ENCODE data around the gene ZFP1.

The ZFP1 gene

DNA sequence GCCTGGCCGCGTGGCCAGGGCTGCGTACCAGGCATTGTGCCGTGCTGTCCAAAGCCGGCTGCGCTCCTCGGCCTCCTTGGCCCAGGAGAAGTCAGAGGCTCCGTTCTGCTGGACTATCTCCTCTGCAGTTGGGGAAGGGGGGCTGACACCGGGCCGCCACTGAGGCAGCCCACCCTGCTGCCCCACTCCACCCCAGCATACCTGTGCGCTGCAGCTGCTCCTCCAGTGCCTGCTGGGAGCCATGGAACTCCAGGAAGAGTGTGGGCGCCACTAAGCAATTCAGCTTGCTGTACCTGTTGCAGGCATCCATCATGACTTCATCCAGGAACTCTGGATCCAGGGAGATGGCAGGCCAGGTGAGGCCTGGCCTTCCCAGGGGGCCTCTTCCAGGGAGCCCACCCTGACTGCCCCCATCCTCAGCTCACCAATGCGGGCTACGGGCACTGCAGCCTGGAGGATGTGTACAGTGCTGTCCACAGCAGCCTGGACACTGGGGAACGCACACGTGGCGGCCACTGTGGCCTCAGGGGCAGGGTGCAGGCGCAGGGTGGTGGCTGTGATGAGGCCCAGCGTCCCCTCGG lies 34.7 kb upstream of the ZFP1 start:
- no peak for DNase-seq
- Histone ChIP-seq H3K27ac (ENCODE audit: insufficient read depth, low read length, poor library complexity, severe bottlenecking) (no peak overlapping the region), H3K4me1 (ENCODE audit: control insufficient read depth, insufficient read depth, low read length, poor library complexity, severe bottlenecking) (peaks cover 28% of the 10 kb centered on the region), H3K9me3 (ENCODE audit: control insufficient read depth, low read length) (no peaks in the 10 kb centered on the region), H3K4me3 (ENCODE audit: insufficient read depth, low read depth, low read length, poor library complexity, severe bottlenecking) (no peak overlapping the region), H3K36me3 (ENCODE audit: control insufficient read depth, insufficient read depth, low read length) (no peaks in the 10 kb centered on the region), H3K27me3 (replicated peaks; ENCODE audit: control insufficient read depth, insufficient read depth, low read length, poor library complexity, severe bottlenecking) (no peaks in the 10 kb centered on the region)

DNA sequence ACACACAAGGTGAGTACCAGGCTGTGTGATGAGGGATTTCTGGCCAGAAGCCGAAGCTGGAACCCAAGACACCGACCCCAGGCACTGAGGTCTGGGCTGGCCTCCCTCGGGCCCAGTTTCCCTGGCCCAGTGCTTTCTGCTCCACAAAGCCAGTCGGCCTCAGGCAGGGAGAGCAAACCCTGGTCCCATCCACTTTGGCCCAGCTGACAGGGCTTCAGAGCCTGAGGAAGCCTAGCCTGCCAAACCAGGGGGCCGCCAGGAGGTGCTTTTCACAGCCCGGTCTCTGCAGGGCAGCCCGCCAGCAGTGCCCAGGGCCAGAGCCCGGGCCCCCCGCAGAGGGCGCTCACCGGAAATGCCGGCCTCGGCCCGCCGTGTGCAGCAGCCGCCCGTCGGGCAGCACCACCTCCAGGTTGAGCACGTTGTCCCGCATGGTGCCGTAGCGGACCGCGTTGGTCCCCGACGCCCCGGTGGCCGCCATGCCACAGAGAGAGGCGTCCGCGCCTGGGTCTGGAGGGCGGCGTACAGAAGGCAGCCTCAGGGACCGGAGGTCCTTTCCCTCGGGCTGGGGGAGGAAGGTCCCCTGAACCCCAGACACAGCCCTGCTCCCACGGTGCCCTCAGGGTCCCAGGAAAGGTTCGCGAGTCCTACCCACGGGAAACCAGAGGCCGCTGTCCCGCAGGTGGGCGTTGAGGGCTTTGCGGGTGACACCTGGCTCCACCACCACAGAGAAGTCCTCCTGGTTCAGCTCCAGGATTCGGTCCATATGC lies 34.0 kb upstream of the ZFP1 start:
- peaks cover 20% of the 10 kb centered on the region for H3K4me1 ChIP-seq (ENCODE audit: control insufficient read depth, insufficient read depth, low read length, poor library complexity, severe bottlenecking)
- H3K9me3 ChIP-seq (ENCODE audit: control insufficient read depth, low read length) = no peaks in the 10 kb centered on the region
- no peak for DNase-seq
- H3K4me3 ChIP-seq (ENCODE audit: insufficient read depth, low read depth, low read length, poor library complexity, severe bottlenecking) = no peak overlapping the region
- no peak overlapping the region for H3K27ac ChIP-seq (ENCODE audit: insufficient read depth, low read length, poor library complexity, severe bottlenecking)
- no peaks in the 10 kb centered on the region for H3K27me3 ChIP-seq (replicated peaks; ENCODE audit: control insufficient read depth, insufficient read depth, low read length, poor library complexity, severe bottlenecking)
- no peaks in the 10 kb centered on the region for H3K36me3 ChIP-seq (ENCODE audit: control insufficient read depth, insufficient read depth, low read length)

DNA sequence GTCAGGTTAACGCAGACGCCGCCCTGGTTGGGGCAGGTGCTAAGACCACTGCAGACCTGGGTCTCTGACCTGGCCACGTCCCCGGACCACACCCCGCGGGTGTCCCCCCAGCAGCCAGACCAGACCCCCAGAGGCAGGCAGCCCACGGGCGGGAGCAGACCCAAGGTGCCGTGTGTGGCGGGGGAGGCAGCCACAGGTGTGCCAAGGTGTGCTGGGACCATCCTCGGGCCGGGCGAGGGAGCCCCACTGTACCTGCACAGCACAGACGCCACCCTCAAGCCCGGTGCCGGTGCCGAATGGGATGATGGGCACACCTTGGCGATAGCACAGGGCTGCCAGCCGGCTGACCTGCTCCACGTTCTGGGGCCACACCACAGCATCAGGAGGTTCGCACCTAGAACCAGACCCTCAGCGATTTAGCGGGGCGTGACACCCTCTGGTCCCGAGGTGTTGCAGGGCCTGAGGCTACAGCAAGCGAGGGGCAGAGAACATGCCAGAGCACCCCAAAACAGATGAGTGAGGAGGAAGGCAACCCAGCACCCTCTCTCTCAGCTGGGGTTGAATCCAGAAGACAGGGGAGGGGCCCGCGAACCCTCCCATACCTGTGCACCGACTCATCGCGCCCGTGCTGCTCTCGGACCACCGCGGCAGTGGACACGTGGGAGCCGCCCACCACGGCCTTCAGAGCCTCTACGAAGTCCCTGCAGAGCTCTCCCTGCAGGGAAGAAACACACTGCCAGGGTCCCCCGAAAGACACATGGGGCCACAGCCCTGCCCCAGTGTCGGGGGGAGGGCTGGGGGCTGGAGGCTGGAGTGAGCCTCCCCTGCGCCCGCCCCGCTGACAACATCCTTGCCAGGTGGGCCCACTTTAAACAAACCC lies 33.1 kb upstream of the ZFP1 start:
- peaks cover 12% of the 10 kb centered on the region for H3K4me1 ChIP-seq (ENCODE audit: control insufficient read depth, insufficient read depth, low read length, poor library complexity, severe bottlenecking)
- no peaks in the 10 kb centered on the region for H3K36me3 ChIP-seq (ENCODE audit: control insufficient read depth, insufficient read depth, low read length)
- H3K27ac ChIP-seq (ENCODE audit: insufficient read depth, low read length, poor library complexity, severe bottlenecking) = no peak overlapping the region
- H3K4me3 ChIP-seq (ENCODE audit: insufficient read depth, low read depth, low read length, poor library complexity, severe bottlenecking) = no peak overlapping the region
- no peaks in the 10 kb centered on the region for H3K9me3 ChIP-seq (ENCODE audit: control insufficient read depth, low read length)
- DNase-seq = no peak
- no peaks in the 10 kb centered on the region for H3K27me3 ChIP-seq (replicated peaks; ENCODE audit: control insufficient read depth, insufficient read depth, low read length, poor library complexity, severe bottlenecking)

DNA sequence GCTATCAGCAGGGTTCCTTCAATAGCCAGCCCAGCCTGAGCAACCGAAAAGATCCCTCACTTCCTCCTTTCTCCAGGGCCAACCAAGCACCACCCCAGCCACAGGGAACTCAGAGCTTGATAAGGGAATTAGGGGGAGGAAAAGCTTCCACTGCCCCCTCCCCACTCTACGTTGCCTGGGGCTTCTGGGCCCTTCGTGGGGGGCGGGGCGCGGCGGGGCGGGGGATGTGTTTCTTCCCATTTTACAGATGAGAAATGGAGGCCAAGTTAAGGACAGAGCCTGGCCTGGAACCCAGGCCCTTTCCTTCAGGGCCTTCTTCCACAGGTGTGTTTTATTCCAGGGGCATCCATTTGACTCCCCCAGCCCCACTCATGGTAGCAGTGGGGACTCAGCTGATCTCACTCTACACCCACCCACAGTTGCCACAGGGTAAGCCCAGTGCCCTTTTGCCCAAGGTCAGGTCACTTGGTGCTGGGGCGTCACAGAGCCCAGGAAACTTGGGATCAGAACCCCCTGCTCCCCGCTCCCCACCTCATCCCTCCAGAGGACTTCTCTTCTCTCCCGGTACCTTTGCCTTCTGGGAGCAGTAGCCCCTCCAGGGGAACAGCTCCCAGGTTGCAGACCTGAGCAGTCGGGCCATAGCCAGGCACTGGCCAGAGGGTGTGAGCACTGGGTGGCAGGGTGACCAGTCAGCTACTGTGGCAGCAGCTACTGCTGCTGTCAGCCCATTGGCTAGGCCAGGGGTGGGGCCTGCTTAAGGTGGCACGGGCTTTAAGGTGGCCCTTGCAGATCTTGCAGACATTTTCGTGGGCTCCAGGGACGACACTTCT lies 32.0 kb upstream of the ZFP1 start, which contains the start of gene LDHD:
LDHD (minus strand) TSS at position 700 of the 830 bp plus-strand sequence; CDS start at position 640, 60 bp downstream.
- no peaks in the 10 kb centered on the region for H3K36me3 ChIP-seq (ENCODE audit: control insufficient read depth, insufficient read depth, low read length)
- DNase-seq = no peak
- no peak within 1 kb of the TSS for H3K4me3 ChIP-seq (ENCODE audit: insufficient read depth, low read depth, low read length, poor library complexity, severe bottlenecking)
- H3K27me3 ChIP-seq (replicated peaks; ENCODE audit: control insufficient read depth, insufficient read depth, low read length, poor library complexity, severe bottlenecking) = no peaks in the 10 kb centered on the region
- H3K27ac ChIP-seq (ENCODE audit: insufficient read depth, low read length, poor library complexity, severe bottlenecking) = no peak within 1 kb of the TSS
- peaks cover 1% of the 10 kb centered on the region for H3K4me1 ChIP-seq (ENCODE audit: control insufficient read depth, insufficient read depth, low read length, poor library complexity, severe bottlenecking)
- no peaks in the 10 kb centered on the region for H3K9me3 ChIP-seq (ENCODE audit: control insufficient read depth, low read length)

DNA sequence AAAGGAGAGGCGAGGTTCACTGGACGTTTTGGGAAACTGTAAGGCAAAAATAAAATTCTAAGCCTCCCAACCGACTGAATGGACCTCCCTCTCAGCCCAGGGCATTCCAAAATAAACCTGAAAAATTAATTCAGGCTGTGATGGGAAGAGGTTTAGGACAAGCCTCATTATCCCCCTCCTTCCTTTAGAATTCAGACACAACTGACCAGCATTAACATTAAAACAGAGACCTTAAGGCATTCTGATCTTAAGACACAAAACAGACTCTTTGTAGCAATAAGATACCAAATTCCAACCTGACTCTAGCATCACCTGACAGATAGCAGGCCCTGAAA lies 31.4 kb upstream of the ZFP1 start:
- Histone ChIP-seq H3K4me3 (ENCODE audit: insufficient read depth, low read depth, low read length, poor library complexity, severe bottlenecking) (no peak overlapping the region), H3K27ac (ENCODE audit: insufficient read depth, low read length, poor library complexity, severe bottlenecking) (no peak overlapping the region), H3K4me1 (ENCODE audit: control insufficient read depth, insufficient read depth, low read length, poor library complexity, severe bottlenecking) (no peaks in the 10 kb centered on the region), H3K27me3 (replicated peaks; ENCODE audit: control insufficient read depth, insufficient read depth, low read length, poor library complexity, severe bottlenecking) (no peaks in the 10 kb centered on the region), H3K36me3 (ENCODE audit: control insufficient read depth, insufficient read depth, low read length) (no peaks in the 10 kb centered on the region), H3K9me3 (ENCODE audit: control insufficient read depth, low read length) (peaks cover 3% of the 10 kb centered on the region)
- DNase-seq = no peak

DNA sequence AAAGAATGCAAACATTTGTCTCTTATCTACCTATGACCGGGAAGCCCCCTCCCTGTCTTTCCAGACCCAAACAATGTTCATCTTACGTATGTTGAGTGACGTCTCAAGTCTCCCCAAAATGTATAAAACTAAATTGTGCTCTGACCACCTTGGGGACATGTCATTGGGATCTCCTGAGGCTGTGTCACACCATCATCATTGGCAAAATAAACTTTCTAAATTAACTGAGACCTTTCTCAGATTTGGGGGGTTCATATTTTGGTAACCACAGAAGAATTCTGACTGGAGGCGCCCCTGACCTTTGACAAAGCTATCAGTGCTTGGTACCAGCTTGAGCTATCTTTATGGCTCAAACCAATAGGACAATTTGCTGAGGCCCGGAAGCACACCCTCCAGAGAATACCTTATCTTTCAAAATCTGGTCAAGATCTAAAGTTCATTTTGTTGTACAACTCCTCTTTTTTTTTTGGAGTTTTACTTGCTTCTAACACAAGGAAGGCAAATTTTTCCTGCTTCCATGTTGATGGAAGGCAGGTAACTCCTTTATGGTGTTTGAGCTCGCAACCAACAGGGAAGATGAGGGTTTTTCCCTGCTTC lies 29.3 kb upstream of the ZFP1 start:
- Histone ChIP-seq H3K4me1 (ENCODE audit: control insufficient read depth, insufficient read depth, low read length, poor library complexity, severe bottlenecking) (no peaks in the 10 kb centered on the region), H3K4me3 (ENCODE audit: insufficient read depth, low read depth, low read length, poor library complexity, severe bottlenecking) (no peak overlapping the region), H3K9me3 (ENCODE audit: control insufficient read depth, low read length) (peaks cover 7% of the 10 kb centered on the region), H3K27me3 (replicated peaks; ENCODE audit: control insufficient read depth, insufficient read depth, low read length, poor library complexity, severe bottlenecking) (no peaks in the 10 kb centered on the region), H3K27ac (ENCODE audit: insufficient read depth, low read length, poor library complexity, severe bottlenecking) (no peak overlapping the region), H3K36me3 (ENCODE audit: control insufficient read depth, insufficient read depth, low read length) (no peaks in the 10 kb centered on the region)
- DNase-seq = no peak

DNA sequence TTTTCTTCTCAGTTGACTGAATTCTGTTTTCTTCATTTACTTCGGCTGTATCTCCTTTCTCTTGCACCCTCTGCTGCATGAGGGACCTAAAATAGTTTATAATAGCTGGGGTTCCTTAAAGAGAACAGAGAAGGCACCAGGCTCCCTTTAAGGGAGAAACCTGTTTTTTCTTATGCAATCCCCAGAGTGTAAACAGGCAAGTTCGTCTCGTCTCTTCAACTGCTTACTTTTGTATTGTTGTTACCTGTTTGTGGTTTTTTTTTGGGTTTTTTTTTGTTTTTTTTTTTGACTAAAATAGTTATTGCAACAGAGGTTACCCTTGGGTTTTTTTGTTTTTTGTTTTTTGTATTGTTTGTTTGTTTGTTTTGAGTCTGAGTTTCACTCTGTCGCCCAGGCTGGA lies 28.1 kb upstream of the ZFP1 start:
- H3K27ac ChIP-seq (ENCODE audit: insufficient read depth, low read length, poor library complexity, severe bottlenecking) = no peak overlapping the region
- peaks cover 7% of the 10 kb centered on the region for H3K9me3 ChIP-seq (ENCODE audit: control insufficient read depth, low read length)
- no peaks in the 10 kb centered on the region for H3K36me3 ChIP-seq (ENCODE audit: control insufficient read depth, insufficient read depth, low read length)
- no peak overlapping the region for H3K4me3 ChIP-seq (ENCODE audit: insufficient read depth, low read depth, low read length, poor library complexity, severe bottlenecking)
- no peak for DNase-seq
- no peaks in the 10 kb centered on the region for H3K4me1 ChIP-seq (ENCODE audit: control insufficient read depth, insufficient read depth, low read length, poor library complexity, severe bottlenecking)
- H3K27me3 ChIP-seq (replicated peaks; ENCODE audit: control insufficient read depth, insufficient read depth, low read length, poor library complexity, severe bottlenecking) = no peaks in the 10 kb centered on the region

DNA sequence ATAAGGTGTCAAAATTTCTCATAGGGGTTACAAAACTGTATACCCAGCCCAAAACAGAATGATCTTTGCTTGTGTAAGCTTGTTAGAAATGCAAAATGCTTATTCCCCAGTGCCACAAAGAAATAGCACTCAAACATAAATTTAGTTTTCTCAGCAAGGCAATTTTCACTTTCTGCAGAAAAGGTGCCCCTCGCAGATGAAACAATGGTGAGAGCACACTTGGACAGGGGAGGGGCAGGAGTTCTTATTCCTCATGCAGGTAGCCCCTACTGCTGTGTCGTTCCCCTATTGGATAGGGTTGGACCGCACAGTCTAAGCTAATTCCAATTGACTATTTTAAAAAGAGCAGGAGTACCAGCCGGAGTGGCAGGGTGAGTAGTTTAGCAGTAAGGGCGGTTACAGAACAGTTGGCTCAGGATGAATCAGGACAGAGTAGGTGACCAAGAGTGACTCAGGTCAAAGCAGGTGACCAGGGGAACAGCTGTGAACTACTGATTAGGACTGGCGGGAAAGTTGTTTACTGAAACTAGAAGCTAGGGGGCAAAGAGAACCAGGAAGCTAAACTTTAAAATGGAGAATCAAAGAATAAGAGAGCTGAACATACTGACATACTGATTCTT lies 26.3 kb upstream of the ZFP1 start:
- H3K4me1 ChIP-seq (ENCODE audit: control insufficient read depth, insufficient read depth, low read length, poor library complexity, severe bottlenecking) = no peaks in the 10 kb centered on the region
- H3K27ac ChIP-seq (ENCODE audit: insufficient read depth, low read length, poor library complexity, severe bottlenecking) = no peak overlapping the region
- no peak overlapping the region for H3K4me3 ChIP-seq (ENCODE audit: insufficient read depth, low read depth, low read length, poor library complexity, severe bottlenecking)
- peaks cover 7% of the 10 kb centered on the region for H3K9me3 ChIP-seq (ENCODE audit: control insufficient read depth, low read length)
- no peak for DNase-seq
- H3K27me3 ChIP-seq (replicated peaks; ENCODE audit: control insufficient read depth, insufficient read depth, low read length, poor library complexity, severe bottlenecking) = no peaks in the 10 kb centered on the region
- H3K36me3 ChIP-seq (ENCODE audit: control insufficient read depth, insufficient read depth, low read length) = no peaks in the 10 kb centered on the region

DNA sequence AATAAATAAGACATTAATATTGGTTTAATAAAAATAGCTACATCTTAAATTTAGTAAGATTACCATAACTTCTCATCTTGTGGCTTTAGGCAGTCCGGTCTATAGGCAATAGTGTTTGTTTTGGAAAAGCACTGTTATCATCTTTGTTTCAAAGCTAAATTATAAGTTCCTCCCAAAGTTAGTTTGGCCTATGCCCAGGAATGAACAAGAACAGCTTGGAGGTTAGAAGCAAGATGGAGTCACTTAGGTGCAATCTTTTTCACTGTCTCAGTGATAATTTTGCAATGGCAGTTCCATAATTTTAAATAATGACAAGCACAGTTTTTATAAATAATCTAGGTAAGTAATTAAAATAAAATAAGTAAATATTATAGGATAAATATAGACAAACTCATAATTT lies 25.7 kb upstream of the ZFP1 start:
- no peak overlapping the region for H3K27ac ChIP-seq (ENCODE audit: insufficient read depth, low read length, poor library complexity, severe bottlenecking)
- no peaks in the 10 kb centered on the region for H3K27me3 ChIP-seq (replicated peaks; ENCODE audit: control insufficient read depth, insufficient read depth, low read length, poor library complexity, severe bottlenecking)
- H3K36me3 ChIP-seq (ENCODE audit: control insufficient read depth, insufficient read depth, low read length) = no peaks in the 10 kb centered on the region
- no peak for DNase-seq
- no peak overlapping the region for H3K4me3 ChIP-seq (ENCODE audit: insufficient read depth, low read depth, low read length, poor library complexity, severe bottlenecking)
- no peaks in the 10 kb centered on the region for H3K4me1 ChIP-seq (ENCODE audit: control insufficient read depth, insufficient read depth, low read length, poor library complexity, severe bottlenecking)
- H3K9me3 ChIP-seq (ENCODE audit: control insufficient read depth, low read length) = peaks cover 7% of the 10 kb centered on the region

Data from effector memory CD4-positive, alpha-beta T cell (primary cell).